Activated B cell treated with CpG ODN at 0.5 μM for 24 hours (primary cell): Measurements from ENCODE around the gene CPNE4. TPM values are rescaled to one million over a fixed set of nuclear protein-coding genes. Genes with fewer than 3 reads are reported as not detected.

Source experiments
- ATAC-seq: fragments of 200-7000 bp; cut with Tn5 transposase; one replicate; pipeline ENCODE4 v1.10.0; 2021; ENCODE audit warnings: low read depth, mild to moderate bottlenecking, moderate library complexity
- CTCF ChIA-PET: fragments of 350-600 bp; sonication (Branson Sonifier 250); formaldehyde crosslinking; loops from one replicate; lab custom pipeline; 2021; ENCODE audit warnings: antibody characterized with exemption; lab: Charles Lee
- POLR2A ChIA-PET: fragments of 350-600 bp; sonication (Branson Sonifier 250); formaldehyde crosslinking; loops from one replicate; lab custom pipeline; 2021; ENCODE audit warnings: antibody characterized with exemption; lab: Charles Lee
- DNase-seq: peaks from one replicate; pipeline ENCODE4 v3.0.0; 2022
- H3K27ac Mint-ChIP-seq: one replicate; pipeline ENCODE4 v1.8.0; 2020; ENCODE audit warnings: mixed read lengths
- H3K27me3 Mint-ChIP-seq: one replicate; pipeline ENCODE4 v1.8.0; 2021; ENCODE audit warnings: mixed read lengths
- H3K36me3 Mint-ChIP-seq: one replicate; pipeline ENCODE4 v1.8.0; 2021; ENCODE audit warnings: low read depth, mixed read lengths
- H3K4me1 Mint-ChIP-seq: one replicate; pipeline ENCODE4 v1.8.0; 2021; ENCODE audit warnings: mixed read lengths
- H3K4me3 Mint-ChIP-seq: one replicate; pipeline ENCODE4 v1.8.0; 2020; ENCODE audit warnings: mild to moderate bottlenecking, mixed read lengths
- H3K9me3 Mint-ChIP-seq: one replicate; pipeline ENCODE4 v1.8.0; 2020; ENCODE audit warnings: mixed read lengths
- CTCF ChIP-seq: fragments of 200-600 bp; IDR thresholded peaks from one replicate; pipeline ENCODE4 v1.8.0; 2022; ENCODE audit warnings: antibody characterized with exemption, mild to moderate bottlenecking
- intact Hi-C: fragments of 100-400 bp; cut with micrococcal nuclease; formaldehyde crosslinking; loops from one replicate; pipeline ENCODE4 v1.15.1; 2024
- total RNA-seq: library from RNA; stranded (reverse); gene quantifications from 2 replicates; pipeline ENCODE4 v1.2.3, GENCODE V29; 2022

CPNE4 gene
- total RNA-seq, 1 donor from 2014 or later = not detected

- intact Hi-C loops = no loop called here
- no peak for DNase-seq
- no peaks in the 10 kb centered on the region for H3K36me3 Mint-ChIP-seq
- TF ChIP-seq CTCF = no peak
- CTCF ChIA-PET = no interaction called here
- no peaks in the 10 kb centered on the region for H3K9me3 Mint-ChIP-seq
- H3K4me1 Mint-ChIP-seq = no peaks in the 10 kb centered on the region
- no peak overlapping the region for H3K27ac Mint-ChIP-seq
- ATAC-seq = no peak
- peaks cover 3% of the 10 kb centered on the region for H3K27me3 Mint-ChIP-seq
- no peak overlapping the region for H3K4me3 Mint-ChIP-seq
- POLR2A ChIA-PET = no interaction called here
These were observed 344.0 kb downstream of the CPNE4 start for GRCh38 chr3:131690800-131691199.

- H3K4me1 Mint-ChIP-seq = no peaks in the 10 kb centered on the region
- no peak overlapping the region for H3K4me3 Mint-ChIP-seq
- DNase-seq = no peak
- ATAC-seq = no peak
- CTCF ChIA-PET = no interaction called here
- no peak overlapping the region for H3K27ac Mint-ChIP-seq
- peaks cover 3% of the 10 kb centered on the region for H3K27me3 Mint-ChIP-seq
- no peaks in the 10 kb centered on the region for H3K36me3 Mint-ChIP-seq
- POLR2A ChIA-PET = no interaction called here
- intact Hi-C loops = no loop called here
- no peak for TF ChIP-seq CTCF
- H3K9me3 Mint-ChIP-seq = no peaks in the 10 kb centered on the region
These were observed 346.4 kb downstream of the CPNE4 start for GRCh38 chr3:131688370-131688769.

- no peak overlapping the region for H3K4me3 Mint-ChIP-seq
- H3K27ac Mint-ChIP-seq = no peak overlapping the region
- H3K4me1 Mint-ChIP-seq = no peaks in the 10 kb centered on the region
- ChIA-PET POLR2A (no interaction called here), CTCF (no interaction called here)
- no peak for TF ChIP-seq CTCF
- intact Hi-C loops = no loop called here
- H3K36me3 Mint-ChIP-seq = no peaks in the 10 kb centered on the region
- H3K9me3 Mint-ChIP-seq = no peaks in the 10 kb centered on the region
- ATAC-seq = no peak
- H3K27me3 Mint-ChIP-seq = no peaks in the 10 kb centered on the region
- no peak for DNase-seq
These were observed 365.2 kb downstream of the CPNE4 start for GRCh38 chr3:131669600-131669999.

- Mint-ChIP-seq H3K36me3 (no peaks in the 10 kb centered on the region), H3K4me3 (no peak overlapping the region), H3K27ac (no peak overlapping the region), H3K27me3 (peaks cover 7% of the 10 kb centered on the region), H3K9me3 (peaks cover 10% of the 10 kb centered on the region), H3K4me1 (no peaks in the 10 kb centered on the region)
- no peak for TF ChIP-seq CTCF
- intact Hi-C loops = no loop called here
- CTCF ChIA-PET = no interaction called here
- no peak for ATAC-seq
- no peak for DNase-seq
- POLR2A ChIA-PET = no interaction called here
These were observed 376.0 kb downstream of the CPNE4 start for GRCh38 chr3:131658771-131659170.

- CTCF ChIA-PET = no interaction called here
- intact Hi-C loops = no loop called here
These were observed 376.7 kb downstream of the CPNE4 start for GRCh38 chr3:131658115-131658514.

More at GRCh38 chr3:131658115-131658514, 376.7 kb downstream of the CPNE4 start:
- DNase-seq = no peak
- Mint-ChIP-seq H3K36me3 (no peaks in the 10 kb centered on the region), H3K4me3 (no peak overlapping the region), H3K27ac (no peak overlapping the region), H3K4me1 (no peaks in the 10 kb centered on the region), H3K9me3 (peaks cover 9% of the 10 kb centered on the region), H3K27me3 (peaks cover 11% of the 10 kb centered on the region)
- no peak for ATAC-seq
- POLR2A ChIA-PET = no interaction called here
- TF ChIP-seq CTCF = no peak
